Measurements from ENCODE around the gene UST. TPM values are rescaled to one million over a fixed set of nuclear protein-coding genes. Genes with fewer than 3 reads are reported as not detected.

Gene UST
- polyA plus RNA-seq, 1 donor from 2014 or later = 7.5 TPM

DNA sequence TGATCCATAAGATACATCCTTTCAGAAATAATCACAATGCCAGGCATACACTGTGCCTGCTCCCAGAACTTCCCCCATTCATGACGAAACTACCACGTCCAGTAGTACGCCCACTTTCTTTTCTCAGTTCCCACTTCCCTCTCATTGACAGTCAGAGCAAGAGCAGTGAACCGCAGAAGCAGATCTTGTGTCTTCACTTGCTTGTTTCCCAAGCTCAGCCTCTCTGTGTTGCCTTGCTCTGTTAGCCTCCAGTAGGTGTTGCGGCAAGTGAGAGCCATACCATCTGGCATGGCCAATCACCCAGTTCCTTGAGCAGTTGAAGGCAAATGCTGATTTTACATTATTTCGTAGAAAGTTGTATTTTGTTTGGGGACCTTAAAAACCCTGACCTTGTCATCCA lies 11.7 kb downstream of the UST start:
- no peak overlapping the region for H3K4me2 ChIP-seq (ENCODE audit: low read length)
- no peaks in the 10 kb centered on the region for H3F3A ChIP-seq (ENCODE audit: insufficient read depth, low read length, poor library complexity, severe bottlenecking)
- TF ChIP-seq SMC3 (conservative IDR thresholded peaks at IDR 0.05; ENCODE audit: poor library complexity) = no peak
- no peak for TF ChIP-seq TAF1 (IDR thresholded peaks at IDR 0.05; ENCODE audit: low read depth)
- no peak for TF ChIP-seq POLR2AphosphoS5 (IDR thresholded peaks at IDR 0.05)
- no peak for TF ChIP-seq EP300 (conservative IDR thresholded peaks at IDR 0.05; ENCODE audit: poor library complexity, severe bottlenecking)
- no peak for TF ChIP-seq MXI1 (conservative IDR thresholded peaks at IDR 0.05; ENCODE audit: poor library complexity, severe bottlenecking)
- TF ChIP-seq CTCF (IDR thresholded peaks at IDR 0.05; ENCODE audit: poor library complexity, severe bottlenecking) = no peak
- TF ChIP-seq EZH2 (IDR thresholded peaks at IDR 0.05; ENCODE audit: borderline replicate concordance, insufficient read depth, low read length, poor library complexity, severe bottlenecking) = no peak
- TF ChIP-seq, protein P1, sequence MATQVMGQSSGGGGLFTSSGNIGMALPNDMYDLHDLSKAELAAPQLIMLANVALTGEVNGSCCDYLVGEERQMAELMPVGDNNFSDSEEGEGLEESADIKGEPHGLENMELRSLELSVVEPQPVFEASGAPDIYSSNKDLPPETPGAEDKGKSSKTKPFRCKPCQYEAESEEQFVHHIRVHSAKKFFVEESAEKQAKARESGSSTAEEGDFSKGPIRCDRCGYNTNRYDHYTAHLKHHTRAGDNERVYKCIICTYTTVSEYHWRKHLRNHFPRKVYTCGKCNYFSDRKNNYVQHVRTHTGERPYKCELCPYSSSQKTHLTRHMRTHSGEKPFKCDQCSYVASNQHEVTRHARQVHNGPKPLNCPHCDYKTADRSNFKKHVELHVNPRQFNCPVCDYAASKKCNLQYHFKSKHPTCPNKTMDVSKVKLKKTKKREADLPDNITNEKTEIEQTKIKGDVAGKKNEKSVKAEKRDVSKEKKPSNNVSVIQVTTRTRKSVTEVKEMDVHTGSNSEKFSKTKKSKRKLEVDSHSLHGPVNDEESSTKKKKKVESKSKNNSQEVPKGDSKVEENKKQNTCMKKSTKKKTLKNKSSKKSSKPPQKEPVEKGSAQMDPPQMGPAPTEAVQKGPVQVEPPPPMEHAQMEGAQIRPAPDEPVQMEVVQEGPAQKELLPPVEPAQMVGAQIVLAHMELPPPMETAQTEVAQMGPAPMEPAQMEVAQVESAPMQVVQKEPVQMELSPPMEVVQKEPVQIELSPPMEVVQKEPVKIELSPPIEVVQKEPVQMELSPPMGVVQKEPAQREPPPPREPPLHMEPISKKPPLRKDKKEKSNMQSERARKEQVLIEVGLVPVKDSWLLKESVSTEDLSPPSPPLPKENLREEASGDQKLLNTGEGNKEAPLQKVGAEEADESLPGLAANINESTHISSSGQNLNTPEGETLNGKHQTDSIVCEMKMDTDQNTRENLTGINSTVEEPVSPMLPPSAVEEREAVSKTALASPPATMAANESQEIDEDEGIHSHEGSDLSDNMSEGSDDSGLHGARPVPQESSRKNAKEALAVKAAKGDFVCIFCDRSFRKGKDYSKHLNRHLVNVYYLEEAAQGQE (IDR thresholded peaks at IDR 0.05; ENCODE audit: borderline replicate concordance) = no peak
- no peak for TF ChIP-seq RAD21 (conservative IDR thresholded peaks at IDR 0.05)
- no peaks in the 10 kb centered on the region for H3K36me3 ChIP-seq (ENCODE audit: insufficient read depth, low read length)
- no peaks in the 10 kb centered on the region for H3K27me3 ChIP-seq (ENCODE audit: insufficient read depth, low read depth, low read length)
- H3K9me3 ChIP-seq (ENCODE audit: low read length) = no peaks in the 10 kb centered on the region
- no peak overlapping the region for H2AFZ ChIP-seq (ENCODE audit: low read depth, low read length)
- no peak overlapping the region for H3K4me3 ChIP-seq (ENCODE audit: low read length)
- H3K9ac ChIP-seq (ENCODE audit: low read length) = no peak overlapping the region
- no peaks in the 10 kb centered on the region for H4K20me1 ChIP-seq (ENCODE audit: insufficient read depth)
- no peak overlapping the region for H3K27ac ChIP-seq (ENCODE audit: low read length)
- no peaks in the 10 kb centered on the region for H3K9me2 ChIP-seq (ENCODE audit: insufficient read depth, low read length)
- H3K79me2 ChIP-seq (replicated peaks; ENCODE audit: insufficient read depth, low read length) = no peaks in the 10 kb centered on the region

GRCh38 chr6:148760258-148760534 lies 13.4 kb downstream of the UST start:
- Histone ChIP-seq H3K27me3 (ENCODE audit: insufficient read depth, low read depth, low read length) (no peaks in the 10 kb centered on the region), H3K36me3 (ENCODE audit: insufficient read depth, low read length) (no peaks in the 10 kb centered on the region), H2AFZ (ENCODE audit: low read depth, low read length) (no peak overlapping the region), H3F3A (ENCODE audit: insufficient read depth, low read length, poor library complexity, severe bottlenecking) (no peaks in the 10 kb centered on the region), H3K79me2 (replicated peaks; ENCODE audit: insufficient read depth, low read length) (no peaks in the 10 kb centered on the region), H4K20me1 (ENCODE audit: insufficient read depth) (no peaks in the 10 kb centered on the region), H3K9me2 (ENCODE audit: insufficient read depth, low read length) (no peaks in the 10 kb centered on the region), H3K9me3 (ENCODE audit: low read length) (no peaks in the 10 kb centered on the region), H3K4me3 (ENCODE audit: low read length) (no peak overlapping the region), H3K4me2 (ENCODE audit: low read length) (no peak overlapping the region), H3K9ac (ENCODE audit: low read length) (no peak overlapping the region), H3K27ac (ENCODE audit: low read length) (no peak overlapping the region)
- TF ChIP-seq TAF1 (IDR thresholded peaks at IDR 0.05; ENCODE audit: low read depth) (no peak), CTCF (IDR thresholded peaks at IDR 0.05; ENCODE audit: poor library complexity, severe bottlenecking) (no peak), EZH2 (IDR thresholded peaks at IDR 0.05; ENCODE audit: borderline replicate concordance, insufficient read depth, low read length, poor library complexity, severe bottlenecking) (no peak), EP300 (conservative IDR thresholded peaks at IDR 0.05; ENCODE audit: poor library complexity, severe bottlenecking) (no peak), RAD21 (conservative IDR thresholded peaks at IDR 0.05) (no peak), POLR2AphosphoS5 (IDR thresholded peaks at IDR 0.05) (no peak), MXI1 (conservative IDR thresholded peaks at IDR 0.05; ENCODE audit: poor library complexity, severe bottlenecking) (no peak), SMC3 (conservative IDR thresholded peaks at IDR 0.05; ENCODE audit: poor library complexity) (no peak)
- TF ChIP-seq, protein P1 (IDR thresholded peaks at IDR 0.05; ENCODE audit: borderline replicate concordance) = no peak
